Activated CD4-positive, alpha-beta T cell treated with anti-CD3 and anti-CD28 coated beads, Interleukin-2, amount 50 U/mL, for 1 hour (primary cell): ENCODE measurements around the gene USP24.
"Not testable (repeated sequence)": the region's sequence is repeated elsewhere in the genome, so short reads cannot be mapped to it uniquely, and the experiment has no call there.

Experiments
- DNase-seq: peaks from one replicate; pipeline ENCODE4 v3.0.0-alpha.2; 2020

USP24 gene

GRCh38 chr1:55031098-55031497, 184.1 kb downstream of the USP24 start:
- DNase-seq: not testable (repeated sequence)

DNA sequence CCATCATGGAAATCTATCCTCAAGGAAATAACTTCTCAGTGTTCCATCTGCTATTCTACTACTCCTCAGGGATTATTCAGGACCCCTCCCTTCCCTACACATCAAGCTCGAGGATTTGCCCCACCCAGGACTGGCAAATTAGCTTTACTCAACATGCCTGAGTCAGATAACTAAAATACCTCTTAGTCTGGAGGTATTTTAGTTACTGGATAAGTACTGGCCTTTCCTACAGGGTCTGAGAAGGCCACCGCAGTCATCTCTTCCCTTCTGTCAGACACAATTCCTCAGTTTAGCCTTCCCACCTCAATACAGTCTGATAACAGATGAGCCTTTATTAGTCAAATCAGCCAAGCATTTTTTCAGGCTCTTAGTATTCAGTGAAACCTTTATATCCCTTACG, 188.5 kb downstream of the USP24 start:
- DNase-seq: not testable (repeated sequence)

DNA sequence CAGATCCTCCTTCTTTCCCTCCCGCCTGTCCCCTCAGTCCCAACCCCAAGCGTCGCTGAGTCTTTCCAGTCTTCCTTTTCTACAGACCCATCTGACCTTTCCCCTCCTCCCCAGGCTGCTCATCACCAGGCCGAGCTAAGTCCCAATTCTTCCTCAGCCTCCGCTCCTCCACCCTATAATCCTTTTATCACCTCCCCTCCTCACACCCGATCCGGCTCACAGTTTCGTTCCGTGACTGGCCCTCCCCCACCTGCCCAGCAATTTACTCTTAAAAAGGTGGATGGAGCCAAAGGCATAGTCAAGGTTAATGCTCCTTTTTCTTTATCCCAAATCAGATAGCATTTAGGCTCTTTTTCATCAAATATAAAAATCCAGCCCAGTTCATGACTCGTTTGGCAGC, 191.0 kb downstream of the USP24 start:
- DNase-seq: not testable (repeated sequence)

DNA sequence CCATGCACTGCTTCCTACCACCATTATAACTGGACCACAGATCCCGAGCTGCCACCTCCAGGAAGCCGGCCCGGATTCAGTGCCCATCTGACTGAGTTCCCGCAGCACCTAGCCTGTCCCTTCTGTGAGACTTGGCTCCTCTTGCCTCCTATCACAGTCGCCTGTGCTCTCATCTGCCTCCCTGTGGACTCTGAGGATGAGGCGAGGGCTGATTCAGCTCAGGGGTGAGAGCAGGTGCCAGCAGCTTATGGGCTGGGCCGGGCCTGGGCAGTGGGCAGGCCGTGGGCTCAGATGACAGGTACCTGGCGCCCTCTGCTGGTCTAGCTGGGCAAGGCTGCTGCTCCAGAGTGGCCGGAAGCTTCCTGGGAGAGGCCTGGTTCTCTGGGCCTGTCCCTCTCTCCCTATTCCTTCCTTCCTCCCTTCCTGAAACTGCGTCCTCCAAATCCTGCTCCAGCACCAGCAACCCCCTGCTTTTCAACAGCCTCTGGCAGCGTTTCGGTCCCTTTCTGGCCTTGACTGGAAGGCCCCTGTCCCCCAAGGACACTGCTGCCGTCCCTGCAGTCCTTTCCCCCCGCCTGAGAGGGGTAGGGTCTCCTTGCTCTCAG, 193.1 kb downstream of the USP24 start:
- DNase-seq: peak; percentile 57

- no peak for DNase-seq
These were observed 196.8 kb downstream of the USP24 start for GRCh38 chr1:55018395-55018794.
